K562 (cell line): Measurements from ENCODE around the gene HAPLN1. TPM values are rescaled to one million over a fixed set of nuclear protein-coding genes. Genes with fewer than 3 reads are reported as not detected.

Source experiments
- ATAC-seq: fragments of 200-7000 bp; cut with Tn5 transposase; 3 replicates; pipeline ENCODE4 v1.9.1; 2020; ENCODE audit warnings: moderate library complexity
- BruUV-seq: library from RNA; stranded (reverse); fragments of 400-500 nt; replicated peaks from 2 replicates; lab custom pipeline; 2021; lab: Mats Ljungman, UMichigan
- CTCF ChIA-PET: fragments of 300-600 bp; formaldehyde crosslinking; extraction: SDS; loops from one replicate; lab custom pipeline; 2021; ENCODE audit warnings: low intra/inter-chr PET ratio; lab: Yijun Ruan, JAX
- POLR2A ChIA-PET: fragments of 300-600, 350-650 bp; sonication (Branson Sonifier 250); formaldehyde crosslinking; extraction: SDS; loops from one replicate; lab custom pipeline; 2021; ENCODE audit warnings: antibody characterized with exemption, inconsistent platforms; lab: Yijun Ruan, JAX
- DNase-seq, 4 experiments: peaks; one replicate each; pipeline versions ENCODE4 v3.0.0 to v3.0.0-alpha.2; 2011 to 2018; ENCODE audit warnings: low spot score in 3 of 4, mixed read lengths in 3 of 4; ENCODE audit errors: extremely low read depth in 1 of 4
- FAIRE-seq: peaks from 2 replicates; lab custom pipeline; 2011; peaks lifted over from hg19 to GRCh38; lab: Jason Lieb, UNC
- H2AFZ ChIP-seq: 2 replicates; pipeline ENCODE4 v1.6.0; 2011; ENCODE audit warnings: low read depth, low read length, control low read depth, inconsistent platforms
- H3K27ac ChIP-seq: fragments of 200-600 bp; 3 replicates; pipeline ENCODE4 v1.8.0; 2011; ENCODE audit warnings: low read depth, mild to moderate bottlenecking, control low read depth, inconsistent platforms, low read length, moderate library complexity, mixed read lengths; ENCODE audit errors: extremely low read depth
- H3K27me3 ChIP-seq, 2 experiments: fragments of 300-600 bp in 1 of 2; 2 replicates in 1 of 2; 3 replicates in 1 of 2; pipeline versions ENCODE4 v1.6.0 to v1.8.0; 2011; ENCODE audit warnings: inconsistent platforms in 2 of 2, low read length in 2 of 2, mild to moderate bottlenecking in 1 of 2, mixed read lengths in 1 of 2, moderate library complexity in 1 of 2; ENCODE audit not compliant: control insufficient read depth in 2 of 2, insufficient read depth in 2 of 2
- H3K36me3 ChIP-seq: fragments of 300-600 bp; 3 replicates; pipeline ENCODE4 v1.8.0; 2011; ENCODE audit warnings: mild to moderate bottlenecking, low read length, inconsistent platforms; ENCODE audit not compliant: control insufficient read depth, insufficient read depth
- H3K4me1 ChIP-seq, 2 experiments: fragments of 200-600 bp in 1 of 2; replicated peaks in 1 of 2; 2 replicates in 1 of 2; 3 replicates in 1 of 2; pipeline versions ENCODE4 v1.5.1 to v1.8.0; 2011; ENCODE audit warnings: inconsistent platforms in 2 of 2, low read length in 2 of 2, mild to moderate bottlenecking in 1 of 2, mixed read lengths in 1 of 2, moderate library complexity in 1 of 2; ENCODE audit not compliant: control insufficient read depth in 2 of 2, insufficient read depth in 2 of 2
- H3K4me2 ChIP-seq: 2 replicates; pipeline ENCODE4 v1.6.1; 2011; ENCODE audit warnings: low read length, control low read depth, inconsistent platforms, mixed read lengths; ENCODE audit not compliant: insufficient read depth
- H3K4me3 ChIP-seq: fragments of 200-600 bp; sonication (generic), shearing (Covaris generic); 2 replicates; pipeline ENCODE4 v1.5.1; 2016; ENCODE audit warnings: control low read depth, inconsistent platforms
- H3K79me2 ChIP-seq: fragments of 200-600 bp; 3 replicates; pipeline ENCODE4 v1.8.0; 2011; ENCODE audit warnings: low read length, inconsistent platforms; ENCODE audit not compliant: control insufficient read depth, insufficient read depth
- H3K9ac ChIP-seq, 2 experiments: 2 replicates each; pipeline versions ENCODE4 v1.6.0 to v1.6.1; 2011; ENCODE audit warnings: low read depth in 2 of 2, low read length in 2 of 2, control low read depth in 1 of 2, inconsistent platforms in 1 of 2, mild to moderate bottlenecking in 1 of 2, mixed read lengths in 1 of 2; ENCODE audit not compliant: insufficient read depth in 1 of 2
- H3K9me1 ChIP-seq: one replicate; pipeline ENCODE4 v1.6.0; 2011; ENCODE audit warnings: inconsistent platforms, mild to moderate bottlenecking, low read length, moderate library complexity; ENCODE audit not compliant: control insufficient read depth, insufficient read depth
- H3K9me3 ChIP-seq: replicated peaks from 2 replicates; pipeline ENCODE4 v1.5.1; 2011; ENCODE audit warnings: low read depth, low read length, inconsistent platforms; ENCODE audit not compliant: control insufficient read depth, insufficient read depth
- H4K20me1 ChIP-seq: replicated peaks from 2 replicates; pipeline ENCODE4 v1.6.1; 2011; ENCODE audit warnings: low read length, inconsistent platforms, mixed read lengths; ENCODE audit not compliant: control insufficient read depth, insufficient read depth
- NFXL1 ChIP-seq: fragments of 450-650 bp; formaldehyde crosslinking; IDR thresholded peaks from 2 replicates; pipeline ENCODE4 v1.4.0; 2021; ENCODE audit warnings: mild to moderate bottlenecking
- SUPT5H ChIP-seq: fragments of 450-650 bp; IDR thresholded peaks from 2 replicates; pipeline ENCODE4 v1.6.1; 2016
- ZBTB7A ChIP-seq: IDR thresholded peaks from 2 replicates; pipeline ENCODE4 v1.6.1; 2011; ENCODE audit warnings: low read depth, mild to moderate bottlenecking, low read length, moderate library complexity, borderline replicate concordance; ENCODE audit not compliant: control insufficient read depth
- ZNF12 ChIP-seq: sonication (generic); formaldehyde crosslinking; IDR thresholded peaks from 2 replicates; pipeline ENCODE4 v1.4.0; 2020; ENCODE audit warnings: mild to moderate bottlenecking, missing genetic modification reagents
- ZNF197 ChIP-seq: fragments of 200-800 bp; sonication (Bioruptor generic); IDR thresholded peaks from 2 replicates; pipeline ENCODE4 v1.6.1; 2016; ENCODE audit warnings: low read depth, missing genetic modification characterization, missing compliant biosample characterization
- ZNF217 ChIP-seq: sonication (generic); formaldehyde crosslinking; IDR thresholded peaks from 2 replicates; pipeline ENCODE4 v1.8.0; 2022; ENCODE audit warnings: mild to moderate bottlenecking, missing genetic modification reagents
- ZNF354B ChIP-seq: fragments of 250-450 bp; sonication (Bioruptor Pico); IDR thresholded peaks from 2 replicates; pipeline ENCODE4 v1.4.0; 2020
- WGBS: fragments of 100-300 bp; shearing (Covaris generic); methylation state at CpG from one replicate; pipeline ENCODE4 v1.1.6; 2016; ENCODE audit warnings: low coverage, mixed read lengths; ENCODE audit not compliant: insufficient coverage; ENCODE audit errors: missing lambda C conversion rate; 5-methylcytosine and 5-hydroxymethylcytosine counted together
- in situ Hi-C: fragments of 300-500 bp; cut with MboI; formaldehyde crosslinking; loops from 4 replicates; pipeline ENCODE4 v1.15.0; 2018; ENCODE audit warnings: inconsistent platforms, mixed read lengths
- intact Hi-C: fragments of 100-400 bp; cut with micrococcal nuclease; formaldehyde crosslinking; loops from 2 replicates; pipeline ENCODE4 v1.14.2; 2022
- polyA plus RNA-seq, 8 experiments: library from polyadenylated mRNA; depleted of rRNA in 4 of 8; stranded (reverse) in 5 of 8; unstranded in 3 of 8; fragments of >200 nt; fragmentation: Nextera tagmentation in 2 of 8; fragmentation: Illumina TruSeq in 1 of 8; extraction: Ambion mirVana in 2 of 8; extraction: Trizol in 1 of 8; gene quantifications; 2 replicates each; pipeline versions ENCODE4 v1.2.1 to v1.2.3, GENCODE V29; 2011 to 2014; ENCODE audit warnings: inconsistent platforms in 1 of 8, missing spikeins in 1 of 8
- total RNA-seq, 7 experiments: library from RNA; depleted of rRNA in 6 of 7; stranded (reverse); fragments of >200 nt in 6 of 7; fragmentation: Illumina TruSeq in 2 of 7; extraction: Trizol in 2 of 7; gene quantifications; 2 replicates each; pipeline versions ENCODE4 v1.2.1 to v1.2.3, GENCODE V29; 2011 to 2021; ENCODE audit warnings: low replicate concordance in 1 of 7
- TF ChIP-seq, protein P1 (sequence below): fragments of 450-650 bp; formaldehyde crosslinking; IDR thresholded peaks from 2 replicates; pipeline ENCODE4 v1.4.0; 2020; ENCODE audit warnings: mild to moderate bottlenecking, moderate library complexity
- TF ChIP-seq, protein P2 (sequence below): fragments of 450-650 bp; formaldehyde crosslinking; IDR thresholded peaks from 2 replicates; pipeline ENCODE4 v1.4.0; 2020; ENCODE audit warnings: mild to moderate bottlenecking, moderate library complexity
- TF ChIP-seq, protein P3 (sequence below): fragments of 450-650 bp; IDR thresholded peaks from 2 replicates; pipeline ENCODE4 v1.6.1; 2016; ENCODE audit warnings: mild to moderate bottlenecking

Gene HAPLN1
- total and polyA plus RNA-seq, 9 of the 15 experiments (the other 6 are each of a cell fraction or from before 2014, with no cell fraction given) = not detected

DNA sequence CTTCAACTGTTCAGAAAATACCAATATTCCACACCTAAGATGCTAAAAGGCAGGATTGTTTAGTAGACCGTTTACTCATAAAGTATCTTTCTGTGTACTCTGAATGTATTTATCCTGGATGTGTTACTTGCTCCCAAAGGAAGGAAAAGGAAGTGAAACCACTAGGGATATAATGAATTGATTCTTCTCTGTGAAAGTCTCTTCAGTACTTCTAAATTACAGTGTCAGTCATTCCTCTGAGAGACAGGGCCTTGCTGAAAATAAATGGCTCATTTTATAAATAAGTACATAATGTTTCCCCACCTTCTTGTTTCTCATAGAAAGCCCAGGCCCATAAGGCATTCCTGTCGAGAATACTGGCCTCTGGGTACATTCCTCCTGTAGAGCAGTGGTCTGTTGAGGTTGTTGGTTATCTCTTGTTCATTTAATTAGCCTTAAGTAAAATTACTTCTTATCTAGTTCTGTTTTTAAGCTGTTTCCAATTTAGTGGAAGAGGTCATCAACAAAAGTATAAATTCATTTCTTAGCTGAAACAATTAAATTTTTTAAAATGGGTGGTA lies 1.6 kb downstream of the HAPLN1 start:
- peaks cover 3 to 18% of the 10 kb centered on the region in 2 experiments; a peak in 3 of 5 replicates for H3K27me3 ChIP-seq
- H2AFZ ChIP-seq = no peak overlapping the region
- TF ChIP-seq ZBTB7A (no peak), NFXL1 (CRISPR knock-in tag) (no peak)
- H3K4me3 ChIP-seq = no peak overlapping the region
- no TSS peak for BruUV-seq
- ATAC-seq (no peak), DNase-seq (no peak), FAIRE-seq (no peak)
- CTCF ChIA-PET = no interaction called here
- no peaks in the 10 kb centered on the region for H3K79me2 ChIP-seq
- H3K4me1 ChIP-seq = peaks cover 0 to 8% of the 10 kb centered on the region in 2 experiments; a peak in 1 of 5 replicates
- in situ Hi-C loops = no loop called here
- no peaks in the 10 kb centered on the region for H3K9me3 ChIP-seq
- no peak overlapping the region for H3K9ac ChIP-seq
- H3K4me2 ChIP-seq = no peak overlapping the region
- intact Hi-C loops = no loop called here
- no peaks in the 10 kb centered on the region for H3K9me1 ChIP-seq
- no peaks in the 10 kb centered on the region for H3K36me3 ChIP-seq
- no peaks in the 10 kb centered on the region for H4K20me1 ChIP-seq
- WGBS = 0% methylated on average over 2 of the region's 2 CpGs
- POLR2A ChIA-PET = no interaction called here
- no peak overlapping the region for H3K27ac ChIP-seq

DNA sequence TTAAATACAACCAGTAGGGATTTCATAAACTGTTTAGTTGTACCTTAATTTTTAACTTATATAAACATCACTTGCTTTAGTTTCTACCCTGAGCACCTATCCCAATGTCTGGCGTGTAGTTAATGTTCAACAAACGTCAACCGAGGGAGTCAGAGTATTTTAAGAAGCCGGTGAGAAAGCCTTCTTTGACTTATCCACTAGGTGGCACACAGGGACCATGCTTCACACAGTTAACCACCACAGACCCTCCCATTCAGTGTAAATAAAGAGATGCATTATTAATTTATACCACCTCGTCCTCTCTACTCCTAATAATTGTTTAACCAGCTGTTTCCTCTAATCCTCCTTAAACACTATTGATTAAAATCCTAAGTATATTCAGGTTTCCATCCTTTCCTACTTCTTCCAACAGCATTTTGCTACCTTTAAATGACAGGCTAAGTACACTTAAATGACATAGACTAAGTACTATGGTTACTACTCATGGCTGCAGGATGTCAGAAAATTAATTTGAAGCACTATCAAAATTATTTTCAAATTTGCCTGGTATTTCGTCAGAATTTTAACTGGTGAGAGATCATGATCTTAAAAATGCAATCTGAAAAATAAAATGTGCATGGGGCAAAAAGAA lies 2.3 kb downstream of the HAPLN1 start:
- Histone ChIP-seq H3K9me3 (no peaks in the 10 kb centered on the region), H3K27me3 (peaks cover 3 to 18% of the 10 kb centered on the region in 2 experiments; a peak in 3 of 5 replicates), H3K27ac (no peak overlapping the region), H3K4me2 (no peak overlapping the region), H3K36me3 (no peaks in the 10 kb centered on the region), H3K4me1 (peaks cover 0 to 8% of the 10 kb centered on the region in 2 experiments; a peak in 1 of 5 replicates), H4K20me1 (no peaks in the 10 kb centered on the region), H3K9ac (no peak overlapping the region), H2AFZ (no peak overlapping the region), H3K4me3 (no peak overlapping the region), H3K79me2 (no peaks in the 10 kb centered on the region), H3K9me1 (no peaks in the 10 kb centered on the region)
- ATAC-seq = peak; percentile 94
- ChIA-PET POLR2A (no interaction called here), CTCF (no interaction called here)
- in situ Hi-C loops (no loop called here), intact Hi-C loops (no loop called here)
- BruUV-seq = no TSS peak
- WGBS = under 1% methylated on average over 6 of the region's 6 CpGs
- DNase-seq = peak; percentile 42 to 59 (median 50)
- peak; percentile 86 for FAIRE-seq
- TF ChIP-seq ZNF197 (CRISPR knock-in tag) = no peak
- TF ChIP-seq, protein P1, sequence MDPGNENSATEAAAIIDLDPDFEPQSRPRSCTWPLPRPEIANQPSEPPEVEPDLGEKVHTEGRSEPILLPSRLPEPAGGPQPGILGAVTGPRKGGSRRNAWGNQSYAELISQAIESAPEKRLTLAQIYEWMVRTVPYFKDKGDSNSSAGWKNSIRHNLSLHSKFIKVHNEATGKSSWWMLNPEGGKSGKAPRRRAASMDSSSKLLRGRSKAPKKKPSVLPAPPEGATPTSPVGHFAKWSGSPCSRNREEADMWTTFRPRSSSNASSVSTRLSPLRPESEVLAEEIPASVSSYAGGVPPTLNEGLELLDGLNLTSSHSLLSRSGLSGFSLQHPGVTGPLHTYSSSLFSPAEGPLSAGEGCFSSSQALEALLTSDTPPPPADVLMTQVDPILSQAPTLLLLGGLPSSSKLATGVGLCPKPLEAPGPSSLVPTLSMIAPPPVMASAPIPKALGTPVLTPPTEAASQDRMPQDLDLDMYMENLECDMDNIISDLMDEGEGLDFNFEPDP = no peak
- TF ChIP-seq ZNF217 (CRISPR knock-in tag) = no peak
- TF ChIP-seq ZNF354B (CRISPR knock-in tag) = no peak
- TF ChIP-seq, protein P2, sequence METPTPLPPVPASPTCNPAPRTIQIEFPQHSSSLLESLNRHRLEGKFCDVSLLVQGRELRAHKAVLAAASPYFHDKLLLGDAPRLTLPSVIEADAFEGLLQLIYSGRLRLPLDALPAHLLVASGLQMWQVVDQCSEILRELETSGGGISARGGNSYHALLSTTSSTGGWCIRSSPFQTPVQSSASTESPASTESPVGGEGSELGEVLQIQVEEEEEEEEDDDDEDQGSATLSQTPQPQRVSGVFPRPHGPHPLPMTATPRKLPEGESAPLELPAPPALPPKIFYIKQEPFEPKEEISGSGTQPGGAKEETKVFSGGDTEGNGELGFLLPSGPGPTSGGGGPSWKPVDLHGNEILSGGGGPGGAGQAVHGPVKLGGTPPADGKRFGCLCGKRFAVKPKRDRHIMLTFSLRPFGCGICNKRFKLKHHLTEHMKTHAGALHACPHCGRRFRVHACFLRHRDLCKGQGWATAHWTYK = no peak
- no peak for TF ChIP-seq ZNF12
- TF ChIP-seq, protein P3, sequence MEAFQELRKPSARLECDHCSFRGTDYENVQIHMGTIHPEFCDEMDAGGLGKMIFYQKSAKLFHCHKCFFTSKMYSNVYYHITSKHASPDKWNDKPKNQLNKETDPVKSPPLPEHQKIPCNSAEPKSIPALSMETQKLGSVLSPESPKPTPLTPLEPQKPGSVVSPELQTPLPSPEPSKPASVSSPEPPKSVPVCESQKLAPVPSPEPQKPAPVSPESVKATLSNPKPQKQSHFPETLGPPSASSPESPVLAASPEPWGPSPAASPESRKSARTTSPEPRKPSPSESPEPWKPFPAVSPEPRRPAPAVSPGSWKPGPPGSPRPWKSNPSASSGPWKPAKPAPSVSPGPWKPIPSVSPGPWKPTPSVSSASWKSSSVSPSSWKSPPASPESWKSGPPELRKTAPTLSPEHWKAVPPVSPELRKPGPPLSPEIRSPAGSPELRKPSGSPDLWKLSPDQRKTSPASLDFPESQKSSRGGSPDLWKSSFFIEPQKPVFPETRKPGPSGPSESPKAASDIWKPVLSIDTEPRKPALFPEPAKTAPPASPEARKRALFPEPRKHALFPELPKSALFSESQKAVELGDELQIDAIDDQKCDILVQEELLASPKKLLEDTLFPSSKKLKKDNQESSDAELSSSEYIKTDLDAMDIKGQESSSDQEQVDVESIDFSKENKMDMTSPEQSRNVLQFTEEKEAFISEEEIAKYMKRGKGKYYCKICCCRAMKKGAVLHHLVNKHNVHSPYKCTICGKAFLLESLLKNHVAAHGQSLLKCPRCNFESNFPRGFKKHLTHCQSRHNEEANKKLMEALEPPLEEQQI = no peak
- TF ChIP-seq SUPT5H = no peak
